ENCODE data around the gene CLEC11A. TPM values are rescaled to one million over a fixed set of nuclear protein-coding genes. Genes with fewer than 3 reads are reported as not detected.

CLEC11A gene
- total and polyA plus RNA-seq, 2 of the 8 experiments (the other 6 are each of a cell fraction or from before 2014, with no cell fraction given), result 4.3 to 17.4 TPM

- no peak overlapping the region for H2AK5ac ChIP-seq (ENCODE audit: low read depth, low read length)
- DNase-seq (ENCODE audit: low read depth in 1 of 2, low spot score in 2 of 2) (no peak), FAIRE-seq (no peak)
- peaks cover 0 to 2% of the 10 kb centered on the region in 2 experiments for H4K20me1 ChIP-seq (replicated peaks in 1 of 2; ENCODE audit: control insufficient read depth in 1 of 2, insufficient read depth in 2 of 2, low read length in 2 of 2)
- H3K4ac ChIP-seq (replicated peaks; ENCODE audit: insufficient read length, low read depth, low read length), result no peak overlapping the region
- no peak overlapping the region for H4K5ac ChIP-seq (ENCODE audit: insufficient read length, low read depth, low read length)
- H2BK120ac ChIP-seq (replicated peaks; ENCODE audit: low read depth, low read length), result no peak overlapping the region
- POLR2A ChIA-PET (ENCODE audit: partially characterized antibody), result interaction anchor here (0.6 kb wide), 1 partner anchor 720 kb away, joined by 3 read pairs; no protein-coding TSS in a partner anchor
- no peaks in the 10 kb centered on the region for H3K23me2 ChIP-seq (ENCODE audit: low read depth, low read length)
- no peak overlapping the region for H3K18ac ChIP-seq (ENCODE audit: extremely low read depth, low read length)
- H3K9me3 ChIP-seq (ENCODE audit: insufficient read depth in 2 of 2, low read depth in 1 of 2, low read length in 1 of 2), result no peaks in the 10 kb centered on the region
- no peak overlapping the region for H3K27ac ChIP-seq (ENCODE audit: low read depth, low read length)
- H3K79me1 ChIP-seq (ENCODE audit: low read depth, low read length), result no peaks in the 10 kb centered on the region
- H4K91ac ChIP-seq (replicated peaks; ENCODE audit: insufficient read length, low read length), result no peak overlapping the region
- CTCF ChIA-PET (ENCODE audit: partially characterized antibody), result interaction anchor here (2.4 kb wide), 1 partner anchor 207 kb away, joined by 11 read pairs; no protein-coding TSS in a partner anchor
- no peak overlapping the region for H3K23ac ChIP-seq (ENCODE audit: insufficient read length)
- H3K79me2 ChIP-seq (ENCODE audit: control insufficient read depth in 1 of 2, insufficient read depth in 2 of 2, low read length in 2 of 2), result no peaks in the 10 kb centered on the region
- H3K4me2 ChIP-seq (ENCODE audit: insufficient read depth in 1 of 2, low read depth in 2 of 2, low read length in 2 of 2), result no peak overlapping the region
- no peak overlapping the region for H2BK15ac ChIP-seq (ENCODE audit: low read length)
- H2BK5ac ChIP-seq (ENCODE audit: low read depth, low read length), result no peak overlapping the region
- H2BK20ac ChIP-seq (ENCODE audit: low read length), result no peak overlapping the region
- H3K36me3 ChIP-seq (ENCODE audit: control insufficient read depth in 2 of 4, insufficient read depth in 4 of 4, low read length in 3 of 4), result no peaks in the 10 kb centered on the region
- H2AFZ ChIP-seq (ENCODE audit: low read length), result no peak overlapping the region
- H2BK12ac ChIP-seq (ENCODE audit: low read depth, low read length), result no peak overlapping the region
- H3K9ac ChIP-seq (replicated peaks in 1 of 4; ENCODE audit: extremely low read depth in 1 of 4, low read depth in 3 of 4, low read length in 3 of 4), result no peak overlapping the region
- no peak overlapping the region for H3K4me3 ChIP-seq (ENCODE audit: extremely low read depth in 1 of 4, insufficient read depth in 2 of 4, low read depth in 3 of 4, low read length in 4 of 4)
- 0 out of 7 replicates have a peak, but pooled peaks cover 0 to 2% (median 0%) of the 10 kb centered on the region in 4 experiments for H3K27me3 ChIP-seq (replicated peaks in 1 of 4; ENCODE audit: control insufficient read depth in 3 of 4, extremely low read depth in 1 of 4, insufficient read depth in 3 of 4, low read length in 3 of 4)
- H4K8ac ChIP-seq (ENCODE audit: extremely low read depth, insufficient read depth, low read length), result no peak overlapping the region
- no peak overlapping the region for H3K56ac ChIP-seq (replicated peaks; ENCODE audit: insufficient read length, low read depth, low read length)
- no peak overlapping the region for H3K14ac ChIP-seq (ENCODE audit: insufficient read length)
- peaks cover 0 to 4% (median 0%) of the 10 kb centered on the region in 4 experiments; a peak in 1 of 7 replicates for H3K4me1 ChIP-seq (replicated peaks in 1 of 4; ENCODE audit: control insufficient read depth in 3 of 4, insufficient read depth in 4 of 4, low read length in 3 of 4)
- WGBS, 2 experiments (ENCODE audit: extremely low coverage in 1 of 2, insufficient coverage in 1 of 2, insufficient read length in 1 of 2, insufficient replicate concordance in 2 of 2, low coverage in 1 of 2, low lambda C conversion rate in 2 of 2, missing lambda C conversion rate in 1 of 2), result 83% methylated on average over 5 of the region's 6 CpGs; no CpG with 5 or more reads in 1 of the 2 experiments
- TF ChIP-seq RFX5 (IDR thresholded peaks at IDR 0.05; ENCODE audit: borderline replicate concordance, low read depth, low read length) (no peak), SP4 (IDR thresholded peaks at IDR 0.05; ENCODE audit: low read length) (no peak), CBX8 (IDR thresholded peaks at IDR 0.05; ENCODE audit: borderline replicate concordance, low read depth, low read length) (no peak), TBP (IDR thresholded peaks at IDR 0.05; ENCODE audit: low read depth, low read length) (no peak), SRF (IDR thresholded peaks at IDR 0.05; ENCODE audit: low read depth, low read length) (no peak), CTCF (IDR thresholded peaks at IDR 0.05; ENCODE audit: control extremely low read depth in 1 of 3, insufficient read depth in 1 of 3, low read depth in 1 of 3, low read length in 3 of 3) (no peak), ASH2L (IDR thresholded peaks at IDR 0.05; ENCODE audit: low read length) (no peak)
Observed at GRCh38 chr19:50743537-50743936, 20.4 kb downstream of the CLEC11A start.
